ENCODE results near the gene NXPH1.

Gene NXPH1

DNA sequence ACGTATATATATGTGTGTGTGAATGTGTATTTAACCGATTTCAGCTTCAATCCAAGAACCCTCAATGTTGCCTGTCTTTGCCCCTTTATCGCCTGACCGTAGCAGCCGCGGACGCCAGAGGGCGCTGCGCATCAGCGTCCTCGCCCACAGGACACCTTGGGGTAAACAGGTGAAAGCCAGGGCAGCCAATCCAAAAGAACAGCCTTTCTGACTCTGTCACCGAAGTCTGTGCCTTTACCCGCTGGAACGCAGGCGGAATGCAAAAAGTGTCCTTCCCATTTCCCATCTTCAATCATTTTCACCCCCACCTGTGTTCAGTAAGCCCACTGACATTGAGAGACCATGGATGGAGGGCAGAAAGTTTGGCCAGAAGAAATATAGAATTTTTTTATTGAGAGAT is 3.6 kb downstream of the NXPH1 start:
- Histone ChIP-seq H3K27me3 (ENCODE audit: insufficient read depth, low read length) (peaks cover 90% of the 10 kb centered on the region), H2AFZ (ENCODE audit: low read length, unreplicated experiment) (no peak overlapping the region), H3K79me2 (ENCODE audit: control insufficient read depth, insufficient read depth, low read length, unreplicated experiment) (no peaks in the 10 kb centered on the region), H3K27ac (ENCODE audit: low read depth, low read length) (no peak overlapping the region), H3K36me3 (ENCODE audit: insufficient read depth, low read length) (no peaks in the 10 kb centered on the region), H3K4me1 (ENCODE audit: control insufficient read depth, insufficient read depth, low read length, unreplicated experiment) (no peaks in the 10 kb centered on the region), H3K4me3 (ENCODE audit: low read depth, low read length) (no peak overlapping the region)

DNA sequence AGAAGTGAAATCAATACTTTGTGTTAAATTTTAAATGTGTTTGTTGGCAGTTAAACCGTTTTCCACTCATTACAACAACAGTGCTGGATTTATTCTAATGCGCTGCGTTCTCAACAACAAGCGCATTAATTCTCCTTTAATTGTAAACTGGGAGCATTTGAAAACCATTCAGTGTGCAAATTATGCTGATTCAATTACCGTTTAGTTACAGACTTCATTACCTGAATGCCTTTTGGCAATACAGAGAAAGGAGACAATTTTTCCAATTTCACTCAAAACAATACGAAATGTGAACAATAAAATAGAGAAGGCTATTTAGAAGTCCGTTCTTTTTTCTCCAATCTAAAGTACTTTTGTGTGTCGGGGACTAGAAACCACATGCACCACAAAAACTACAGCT is 4.2 kb downstream of the NXPH1 start:
- Histone ChIP-seq H3K4me1 (ENCODE audit: control insufficient read depth, insufficient read depth, low read length, unreplicated experiment) (no peaks in the 10 kb centered on the region), H3K27me3 (ENCODE audit: insufficient read depth, low read length) (peaks cover 93% of the 10 kb centered on the region), H3K79me2 (ENCODE audit: control insufficient read depth, insufficient read depth, low read length, unreplicated experiment) (no peaks in the 10 kb centered on the region)

DNA sequence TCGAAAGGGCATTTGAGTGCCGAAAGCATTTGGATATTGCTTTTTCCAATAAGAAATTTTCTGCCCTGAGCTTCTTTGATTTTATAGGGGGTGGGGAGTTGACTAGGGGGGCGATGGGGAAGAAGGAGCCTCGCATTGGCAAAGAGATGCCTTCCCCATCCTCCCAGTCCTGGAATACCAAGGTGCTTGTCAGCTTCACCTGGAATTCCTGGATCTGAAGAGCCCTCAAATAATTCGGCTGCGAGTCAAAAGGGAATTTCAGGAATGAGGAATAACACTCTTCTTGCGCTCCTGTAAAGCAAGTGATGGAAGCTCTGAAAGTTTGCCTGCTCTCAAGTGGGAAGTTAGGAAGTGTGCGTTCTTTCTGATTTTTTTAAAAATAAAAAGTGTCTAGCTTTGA is 7.3 kb downstream of the NXPH1 start:
- Histone ChIP-seq H3K79me2 (ENCODE audit: control insufficient read depth, insufficient read depth, low read length, unreplicated experiment) (no peaks in the 10 kb centered on the region), H3K27me3 (ENCODE audit: insufficient read depth, low read length) (peaks cover 90% of the 10 kb centered on the region), H3K4me3 (ENCODE audit: low read depth, low read length) (no peak overlapping the region), H2AFZ (ENCODE audit: low read length, unreplicated experiment) (no peak overlapping the region), H3K4me1 (ENCODE audit: control insufficient read depth, insufficient read depth, low read length, unreplicated experiment) (no peaks in the 10 kb centered on the region), H3K27ac (ENCODE audit: low read depth, low read length) (no peak overlapping the region), H3K36me3 (ENCODE audit: insufficient read depth, low read length) (no peaks in the 10 kb centered on the region)

More for the DNA sequence above, 4.2 kb downstream of the NXPH1 start:
- no peak overlapping the region for H3K4me3 ChIP-seq (ENCODE audit: low read depth, low read length)
- H3K27ac ChIP-seq (ENCODE audit: low read depth, low read length): no peak overlapping the region
- H2AFZ ChIP-seq (ENCODE audit: low read length, unreplicated experiment): no peak overlapping the region
- no peaks in the 10 kb centered on the region for H3K36me3 ChIP-seq (ENCODE audit: insufficient read depth, low read length)

DNA sequence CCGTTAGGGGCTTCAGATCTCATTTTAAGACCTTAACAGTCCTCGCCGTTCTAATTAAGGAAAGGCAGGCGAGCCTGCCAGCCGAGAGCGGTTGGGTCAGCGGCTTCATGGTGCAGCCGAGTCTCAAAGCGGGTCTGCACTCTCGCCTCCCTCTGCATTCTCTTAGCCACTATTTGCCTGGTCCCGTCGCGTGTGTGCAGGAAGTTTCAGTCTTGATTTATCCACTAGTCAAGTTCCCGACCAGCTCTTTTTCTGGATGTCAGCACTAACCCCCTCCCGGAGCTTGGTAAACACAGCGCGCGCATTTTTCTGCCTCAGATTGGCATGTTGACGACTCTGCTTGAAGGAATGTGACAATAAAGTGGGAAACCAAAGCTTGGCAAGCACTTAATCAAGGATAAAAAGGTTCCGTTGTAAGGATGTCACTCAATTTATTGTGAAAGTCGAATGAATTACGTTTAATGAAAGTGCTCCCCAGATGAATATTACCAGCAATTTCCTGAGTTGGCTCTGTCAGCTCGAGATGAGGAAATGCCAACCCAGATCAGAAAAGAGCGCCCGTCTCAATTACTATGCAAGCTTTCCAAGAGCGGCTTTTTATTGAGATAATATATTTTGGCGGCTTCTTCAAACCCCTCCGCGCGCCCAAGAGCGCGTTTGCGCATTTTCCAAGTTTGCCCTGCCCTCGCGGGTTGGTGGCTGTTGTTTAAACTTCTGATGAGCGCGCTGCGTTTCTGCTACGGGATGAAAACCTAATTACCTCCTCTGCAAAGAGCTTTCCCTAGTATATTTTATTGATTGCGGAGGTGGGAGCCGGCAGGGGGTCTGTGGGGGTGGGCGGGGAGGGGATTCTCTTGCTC is 7.9 kb downstream of the NXPH1 start:
- no peak overlapping the region for H2AFZ ChIP-seq (ENCODE audit: low read length, unreplicated experiment)
- H3K4me1 ChIP-seq (ENCODE audit: control insufficient read depth, insufficient read depth, low read length, unreplicated experiment): no peaks in the 10 kb centered on the region
- H3K4me3 ChIP-seq (ENCODE audit: low read depth, low read length): no peak overlapping the region
- peaks cover 83% of the 10 kb centered on the region for H3K27me3 ChIP-seq (ENCODE audit: insufficient read depth, low read length)
- no peaks in the 10 kb centered on the region for H3K36me3 ChIP-seq (ENCODE audit: insufficient read depth, low read length)
- H3K79me2 ChIP-seq (ENCODE audit: control insufficient read depth, insufficient read depth, low read length, unreplicated experiment): no peaks in the 10 kb centered on the region
- H3K27ac ChIP-seq (ENCODE audit: low read depth, low read length): no peak overlapping the region

DNA sequence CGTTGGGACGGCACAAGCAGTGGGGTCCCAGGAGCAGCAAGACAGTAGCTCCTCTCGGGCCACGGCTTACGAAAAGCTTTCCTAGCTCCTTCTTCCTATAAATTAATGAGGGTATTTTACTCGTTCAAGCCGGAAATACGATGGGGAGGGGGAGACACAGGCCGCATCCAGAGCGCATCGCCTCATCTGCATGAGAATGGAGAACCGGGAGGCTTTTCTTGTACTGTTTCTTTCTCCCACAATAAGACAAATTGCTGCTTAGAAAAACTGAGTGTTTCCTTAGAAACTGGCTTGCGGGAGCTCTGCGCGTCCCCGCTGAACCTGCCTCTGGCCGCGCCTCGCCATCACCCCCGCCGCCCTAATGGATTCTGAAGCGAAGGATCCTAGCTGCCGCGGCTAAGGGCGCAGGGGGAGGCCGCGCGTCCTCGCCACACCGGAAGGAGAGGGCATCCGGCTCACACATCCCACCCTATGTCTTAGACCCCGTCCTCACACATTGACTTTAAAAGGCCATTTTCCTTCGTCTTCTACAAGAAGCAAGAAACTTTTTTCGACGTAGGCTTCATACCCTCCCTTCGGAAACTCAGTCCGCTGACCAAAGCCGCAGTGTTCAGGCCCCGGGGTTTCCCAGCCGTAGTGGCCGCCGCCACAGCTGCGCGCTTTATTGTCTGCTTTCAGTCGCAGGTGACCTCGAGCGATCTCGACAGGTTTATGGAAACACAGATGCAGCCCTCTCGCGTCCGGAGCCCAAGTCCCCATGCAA is 8.8 kb downstream of the NXPH1 start:
- Histone ChIP-seq H3K36me3 (ENCODE audit: insufficient read depth, low read length) (no peaks in the 10 kb centered on the region), H3K4me1 (ENCODE audit: control insufficient read depth, insufficient read depth, low read length, unreplicated experiment) (no peaks in the 10 kb centered on the region), H2AFZ (ENCODE audit: low read length, unreplicated experiment) (no peak overlapping the region), H3K79me2 (ENCODE audit: control insufficient read depth, insufficient read depth, low read length, unreplicated experiment) (no peaks in the 10 kb centered on the region), H3K27me3 (ENCODE audit: insufficient read depth, low read length) (peaks cover 75% of the 10 kb centered on the region), H3K27ac (ENCODE audit: low read depth, low read length) (no peak overlapping the region), H3K4me3 (ENCODE audit: low read depth, low read length) (no peak overlapping the region)

DNA sequence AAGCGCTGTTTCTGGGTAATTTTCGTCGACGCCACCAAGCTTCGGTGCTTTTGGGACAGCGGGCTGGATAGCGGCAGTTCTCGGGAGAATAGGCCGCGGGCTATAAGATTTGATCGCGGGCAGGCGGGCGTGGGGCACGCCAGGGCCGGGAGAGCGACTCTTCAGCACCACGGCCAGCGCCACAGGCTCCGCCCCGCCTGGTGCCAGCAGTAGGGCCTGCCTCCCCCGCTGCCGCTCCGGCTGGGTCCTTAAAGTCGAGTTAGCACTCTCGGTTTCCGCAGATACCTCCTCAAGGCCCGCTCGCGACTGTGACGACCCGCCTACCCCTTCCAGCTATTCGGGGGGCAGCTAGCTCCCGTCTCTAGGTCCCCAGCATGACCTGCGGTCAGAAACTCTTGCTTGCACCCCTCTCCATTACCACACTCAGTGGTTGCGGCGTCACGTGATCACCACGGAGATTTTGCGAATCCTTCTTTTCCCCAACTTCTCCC is 9.4 kb downstream of the NXPH1 start:
- no peak overlapping the region for H2AFZ ChIP-seq (ENCODE audit: low read length, unreplicated experiment)
- peaks cover 69% of the 10 kb centered on the region for H3K27me3 ChIP-seq (ENCODE audit: insufficient read depth, low read length)
- H3K27ac ChIP-seq (ENCODE audit: low read depth, low read length): no peak overlapping the region
- no peaks in the 10 kb centered on the region for H3K4me1 ChIP-seq (ENCODE audit: control insufficient read depth, insufficient read depth, low read length, unreplicated experiment)
- H3K79me2 ChIP-seq (ENCODE audit: control insufficient read depth, insufficient read depth, low read length, unreplicated experiment): no peaks in the 10 kb centered on the region
- H3K36me3 ChIP-seq (ENCODE audit: insufficient read depth, low read length): no peaks in the 10 kb centered on the region
- no peak overlapping the region for H3K4me3 ChIP-seq (ENCODE audit: low read depth, low read length)

DNA sequence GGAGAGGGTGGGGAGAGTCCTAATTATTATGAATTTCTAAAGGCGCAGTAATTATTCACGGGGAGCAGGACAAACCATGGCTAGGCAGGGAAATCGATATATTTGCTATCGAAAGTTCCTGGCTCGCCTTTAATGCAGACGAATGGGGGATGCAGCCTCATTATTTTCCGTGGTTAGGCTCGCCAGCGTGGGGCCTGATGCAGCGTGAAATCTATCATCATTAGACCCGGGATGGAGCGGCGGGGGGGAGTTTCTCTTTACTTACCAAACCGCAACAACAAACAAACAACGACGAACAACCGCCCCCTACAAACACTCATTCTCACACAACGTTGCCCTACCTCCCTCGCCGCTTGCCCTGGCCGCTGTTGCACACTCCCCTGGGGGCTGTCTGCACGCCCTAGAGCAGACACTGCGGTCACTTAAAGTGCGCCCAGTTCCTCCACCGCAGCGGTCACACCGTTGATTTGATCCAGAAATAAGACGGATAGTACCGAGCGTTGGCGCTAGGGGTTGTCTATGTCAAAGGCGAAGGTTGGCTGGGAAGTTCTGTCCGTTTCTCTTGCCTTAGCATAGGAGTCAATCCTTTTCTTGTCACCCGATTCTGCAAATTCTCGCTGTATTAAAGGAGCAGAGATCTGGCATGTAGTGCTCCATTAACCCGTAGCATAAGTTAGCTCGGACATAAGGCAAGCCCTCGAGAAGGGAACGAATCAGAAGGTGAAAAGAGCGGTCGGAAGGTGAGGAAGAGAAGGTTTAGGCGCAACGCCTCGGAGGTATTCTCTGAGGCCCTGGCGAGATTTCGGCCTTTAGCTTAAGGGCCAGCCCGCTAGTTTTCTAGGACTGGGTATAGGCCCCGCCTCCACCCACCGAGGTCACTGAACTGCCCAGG is 10.4 kb downstream of the NXPH1 start:
- Histone ChIP-seq H3K4me1 (ENCODE audit: control insufficient read depth, insufficient read depth, low read length, unreplicated experiment) (no peaks in the 10 kb centered on the region), H3K36me3 (ENCODE audit: insufficient read depth, low read length) (no peaks in the 10 kb centered on the region), H3K27me3 (ENCODE audit: insufficient read depth, low read length) (peaks cover 59% of the 10 kb centered on the region), H3K79me2 (ENCODE audit: control insufficient read depth, insufficient read depth, low read length, unreplicated experiment) (no peaks in the 10 kb centered on the region), H3K4me3 (ENCODE audit: low read depth, low read length) (no peak overlapping the region), H3K27ac (ENCODE audit: low read depth, low read length) (no peak overlapping the region), H2AFZ (ENCODE audit: low read length, unreplicated experiment) (no peak overlapping the region)

DNA sequence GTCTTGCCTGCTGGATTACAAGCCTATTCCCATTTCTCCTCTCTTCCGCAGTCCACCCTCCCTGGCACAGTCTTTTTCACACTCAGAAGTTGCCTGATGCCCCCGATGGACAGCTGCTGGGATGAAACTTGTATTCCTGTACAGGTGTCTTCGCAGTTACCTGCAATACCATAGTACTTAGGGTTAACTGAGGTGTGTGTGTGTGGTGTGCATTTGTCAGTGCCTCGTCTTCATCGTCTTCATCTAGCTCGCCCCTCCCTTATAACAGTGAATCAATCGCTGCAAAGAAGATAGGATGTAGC is 11.0 kb downstream of the NXPH1 start:
- Histone ChIP-seq H3K27ac (ENCODE audit: low read depth, low read length) (no peak overlapping the region), H3K27me3 (ENCODE audit: insufficient read depth, low read length) (peaks cover 54% of the 10 kb centered on the region), H3K79me2 (ENCODE audit: control insufficient read depth, insufficient read depth, low read length, unreplicated experiment) (no peaks in the 10 kb centered on the region), H3K4me3 (ENCODE audit: low read depth, low read length) (no peak overlapping the region), H2AFZ (ENCODE audit: low read length, unreplicated experiment) (no peak overlapping the region), H3K36me3 (ENCODE audit: insufficient read depth, low read length) (no peaks in the 10 kb centered on the region), H3K4me1 (ENCODE audit: control insufficient read depth, insufficient read depth, low read length, unreplicated experiment) (no peaks in the 10 kb centered on the region)

DNA sequence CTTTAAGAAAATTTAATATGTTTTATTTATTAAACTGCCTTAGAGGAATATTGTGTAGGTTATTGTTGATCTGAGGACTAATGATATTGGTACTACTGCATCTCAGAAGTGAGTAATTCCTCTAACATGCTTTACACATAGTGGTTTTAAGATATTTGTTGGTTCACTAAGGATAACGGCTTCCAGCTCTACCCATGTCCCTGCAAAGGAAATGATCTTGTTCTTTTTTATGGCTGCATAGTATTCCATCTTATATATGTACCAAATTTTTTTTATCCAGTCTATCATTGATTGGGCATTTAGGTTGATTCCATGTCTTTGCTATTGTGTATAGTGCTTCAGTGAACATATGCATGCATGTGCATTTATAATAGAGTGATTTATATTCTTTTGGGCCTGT is 20.1 kb downstream of the NXPH1 start:
- no peak overlapping the region for H3K4me3 ChIP-seq (ENCODE audit: low read depth, low read length)
- H3K4me1 ChIP-seq (ENCODE audit: control insufficient read depth, insufficient read depth, low read length, unreplicated experiment): no peaks in the 10 kb centered on the region
- H3K79me2 ChIP-seq (ENCODE audit: control insufficient read depth, insufficient read depth, low read length, unreplicated experiment): no peaks in the 10 kb centered on the region
- H3K36me3 ChIP-seq (ENCODE audit: insufficient read depth, low read length): no peaks in the 10 kb centered on the region
- H3K27ac ChIP-seq (ENCODE audit: low read depth, low read length): no peak overlapping the region
- H3K27me3 ChIP-seq (ENCODE audit: insufficient read depth, low read length): no peaks in the 10 kb centered on the region
- no peak overlapping the region for H2AFZ ChIP-seq (ENCODE audit: low read length, unreplicated experiment)

DNA sequence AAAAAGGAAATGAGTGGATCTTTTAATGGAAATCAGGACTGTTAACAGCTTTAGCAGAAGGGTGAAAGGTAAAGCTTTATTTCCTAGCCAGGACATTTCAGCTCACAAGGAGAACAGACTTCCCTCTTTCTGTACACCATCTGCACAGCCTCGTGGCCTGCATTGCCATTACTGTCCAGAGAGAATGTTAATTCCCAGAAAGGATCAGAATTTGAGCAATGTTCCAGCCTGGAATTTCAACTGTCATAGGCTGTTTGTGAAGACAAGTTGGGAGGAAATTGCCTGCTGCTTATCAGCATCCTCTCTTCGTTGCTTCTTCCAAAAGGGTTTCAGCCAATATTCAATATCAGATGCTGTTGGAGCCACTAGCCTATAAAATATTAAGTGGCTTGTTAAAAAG is 22.0 kb downstream of the NXPH1 start:
- no peak overlapping the region for H2AFZ ChIP-seq (ENCODE audit: low read length, unreplicated experiment)
- H3K4me3 ChIP-seq (ENCODE audit: low read depth, low read length): no peak overlapping the region
- H3K27me3 ChIP-seq (ENCODE audit: insufficient read depth, low read length): no peaks in the 10 kb centered on the region
- no peak overlapping the region for H3K27ac ChIP-seq (ENCODE audit: low read depth, low read length)
- H3K4me1 ChIP-seq (ENCODE audit: control insufficient read depth, insufficient read depth, low read length, unreplicated experiment): no peaks in the 10 kb centered on the region
- no peaks in the 10 kb centered on the region for H3K79me2 ChIP-seq (ENCODE audit: control insufficient read depth, insufficient read depth, low read length, unreplicated experiment)
- no peaks in the 10 kb centered on the region for H3K36me3 ChIP-seq (ENCODE audit: insufficient read depth, low read length)

All from ACC112 (cell line).